Frontal cortex (tissue), 4 donors: Measurements from ENCODE around the gene AK2. TPM values are rescaled to one million over a fixed set of nuclear protein-coding genes. Genes with fewer than 3 reads are reported as not detected.
A peak's percentile ranks its signal among the peaks of the same experiment; 100 is the strongest.
"Not testable (repeated sequence)": the region's sequence is repeated elsewhere in the genome, so short reads cannot be mapped to it uniquely, and the experiment has no call there.

Source experiments
- DNase-seq, 2 donors: peaks; one replicate each; pipeline ENCODE4 v3.0.0; 2012; ENCODE audit warnings: low spot score in 2 of 2
- FAIRE-seq: peaks from 2 replicates; lab custom pipeline; 2012; peaks lifted over from hg19 to GRCh38; lab: Jason Lieb, UNC
- total RNA-seq: library from RNA; depleted of rRNA; stranded (reverse); fragments of >200 nt; gene quantifications from one replicate; pipeline ENCODE4 v1.2.3, GENCODE V29; 2014
- donor health status: control.
- donor health status: control.
- donor health status: control.

AK2 gene
- total RNA-seq, 1 donor from 2014 or later = 23.2 TPM

- FAIRE-seq (no peak), DNase-seq (no peak)
Observed at GRCh38 chr1:33005117-33005837, 31.4 kb downstream of the AK2 start.

- DNase-seq = no peak
- FAIRE-seq = no peak
Observed at GRCh38 chr1:33004613-33005012, 32.1 kb downstream of the AK2 start.

DNA sequence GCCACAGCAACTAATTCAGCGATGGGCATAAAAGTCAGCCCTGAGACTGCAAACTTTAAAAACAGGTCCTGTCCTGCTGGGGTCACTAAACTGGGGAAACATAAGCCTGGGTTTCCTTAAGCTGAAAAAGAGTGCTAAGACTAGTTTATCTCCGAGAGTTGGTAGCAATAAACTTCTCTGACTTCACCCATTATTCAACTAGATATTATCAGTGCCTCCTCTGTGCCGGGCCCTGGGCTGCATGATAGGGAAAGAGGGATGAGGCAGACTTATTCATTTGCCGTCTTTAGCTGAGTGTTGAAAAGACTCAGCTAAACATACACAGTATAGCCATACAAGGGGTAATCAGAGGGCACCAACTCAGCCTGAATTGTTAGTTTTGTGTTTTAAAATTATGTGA, 33.0 kb downstream of the AK2 start:
- DNase-seq (no peak), FAIRE-seq (no peak)

DNA sequence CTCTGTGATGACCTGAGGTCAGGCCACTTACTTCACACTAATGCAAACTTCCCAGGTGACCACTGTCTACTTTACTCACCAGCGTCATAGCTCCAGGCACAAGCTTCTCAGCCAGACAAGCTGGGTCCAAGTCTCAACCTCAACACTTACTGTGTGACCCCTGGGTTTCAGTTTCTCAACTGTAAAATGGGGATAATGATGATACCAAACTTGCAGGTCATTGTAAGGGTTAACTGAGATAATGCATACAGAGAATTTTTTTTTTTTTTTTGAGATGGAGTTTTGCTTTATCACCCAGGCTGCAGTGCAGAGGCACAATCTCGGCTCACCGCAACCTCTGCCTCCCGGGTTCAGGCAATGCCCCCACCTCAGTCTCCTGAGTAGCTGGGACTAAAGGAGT, 34.7 kb downstream of the AK2 start:
- no peak for FAIRE-seq
- no peak for DNase-seq

- no peak for DNase-seq
- no peak for FAIRE-seq
Observed at GRCh38 chr1:33001282-33001681, 35.4 kb downstream of the AK2 start.

DNA sequence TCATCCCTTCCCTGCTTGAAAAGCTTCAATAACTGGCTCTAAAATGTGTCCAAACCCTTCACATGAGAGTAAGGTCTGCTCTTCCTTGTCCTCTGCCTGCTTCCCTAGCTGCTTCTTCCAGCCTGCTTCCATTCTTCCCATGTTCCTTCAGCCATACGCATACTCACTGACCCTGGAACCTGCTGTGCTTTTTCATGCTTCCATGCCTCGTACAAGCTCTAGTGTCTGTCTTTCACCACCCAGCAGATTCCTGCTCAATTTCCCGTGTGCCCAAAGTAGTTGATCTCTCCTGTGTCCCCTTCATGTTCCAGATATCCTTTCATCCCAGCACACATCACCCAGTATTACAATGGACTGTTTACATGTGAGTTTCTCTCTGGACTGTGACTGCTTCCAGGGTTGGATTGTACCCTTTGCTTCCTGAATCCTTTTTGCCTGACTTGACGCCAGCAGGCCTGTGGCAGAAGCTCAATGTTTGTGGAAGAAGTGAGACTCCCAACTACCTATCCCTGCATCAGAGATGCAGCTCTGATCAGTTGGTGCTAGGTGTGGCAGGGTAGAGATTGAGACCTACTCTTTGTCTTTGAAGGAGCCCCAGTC, 36.2 kb downstream of the AK2 start:
- no peak for FAIRE-seq
- DNase-seq = no peak

GRCh38 chr1:32998997-32999396, 37.7 kb downstream of the AK2 start:
- no peak for DNase-seq
- no peak for FAIRE-seq

- FAIRE-seq (no peak), DNase-seq (no peak)
Observed at GRCh38 chr1:32998064-32998463, 38.6 kb downstream of the AK2 start.

DNA sequence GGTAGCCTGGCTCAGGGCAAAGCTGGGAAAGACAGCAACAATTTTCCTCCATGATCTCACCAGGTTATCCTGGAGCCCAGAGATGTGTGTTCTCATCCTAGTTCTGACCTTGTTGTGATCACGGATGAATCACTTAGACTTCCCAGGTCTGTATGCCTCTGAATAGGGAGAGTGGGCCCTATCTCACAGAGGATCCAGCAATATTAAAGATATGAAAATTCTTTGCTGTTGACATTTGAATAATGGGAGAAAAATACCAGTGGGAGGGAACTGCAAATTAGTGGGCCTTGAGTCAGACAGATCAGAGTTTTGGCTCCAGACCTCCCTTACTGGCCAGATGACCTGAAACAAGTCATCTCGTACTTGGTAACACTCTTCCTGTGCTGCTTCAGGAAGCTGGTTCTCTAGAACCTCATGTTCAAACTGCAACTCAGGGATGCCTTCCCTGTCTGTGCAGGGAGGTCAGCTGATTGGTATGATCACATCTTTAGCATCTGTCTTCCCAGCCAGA, 39.2 kb downstream of the AK2 start:
- DNase-seq = no peak
- FAIRE-seq = no peak

- DNase-seq, FAIRE-seq: not testable (repeated sequence)
Observed at GRCh38 chr1:32993324-32993636, 43.4 kb downstream of the AK2 start.

GRCh38 chr1:32992489-32993323, 44.0 kb downstream of the AK2 start:
- no peak for DNase-seq

DNA sequence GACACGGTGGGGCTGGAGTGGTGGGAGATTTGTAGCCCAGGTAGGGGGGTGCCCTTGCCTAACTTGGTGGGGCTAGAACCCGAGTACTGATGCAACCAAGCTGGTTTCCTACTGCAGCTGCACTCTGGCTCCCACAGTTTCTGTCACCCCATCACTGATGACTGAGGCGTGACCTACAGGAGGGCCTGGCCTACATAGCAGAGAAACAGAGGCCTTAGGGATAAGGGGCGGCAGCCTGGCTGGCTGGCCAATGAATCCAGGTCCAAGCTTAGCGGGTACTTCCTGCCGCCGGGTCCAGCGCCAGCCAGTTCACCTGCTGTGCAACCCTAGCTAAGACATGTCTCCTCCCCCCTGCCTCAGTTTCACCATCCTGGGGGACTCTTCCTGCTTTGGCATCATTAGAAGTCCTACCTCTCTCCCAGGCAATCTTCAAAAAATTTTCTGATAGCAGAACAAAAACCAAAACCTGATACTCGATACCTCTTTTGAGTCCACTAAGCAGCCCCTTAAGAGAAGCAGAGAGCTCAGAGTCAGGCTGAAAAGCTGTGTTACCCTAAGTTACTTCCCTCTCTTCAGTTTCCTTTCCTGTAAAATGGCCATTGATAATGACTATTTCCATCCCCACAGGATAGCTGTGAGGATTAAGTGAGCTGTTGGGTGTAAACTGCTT, 44.7 kb downstream of the AK2 start:
- FAIRE-seq (no peak), DNase-seq (no peak)

More at GRCh38 chr1:32992489-32993323, 44.0 kb downstream of the AK2 start:
- FAIRE-seq = no peak

- DNase-seq (no peak), FAIRE-seq (no peak)
Observed at GRCh38 chr1:32991386-32991785, 45.3 kb downstream of the AK2 start.

DNA sequence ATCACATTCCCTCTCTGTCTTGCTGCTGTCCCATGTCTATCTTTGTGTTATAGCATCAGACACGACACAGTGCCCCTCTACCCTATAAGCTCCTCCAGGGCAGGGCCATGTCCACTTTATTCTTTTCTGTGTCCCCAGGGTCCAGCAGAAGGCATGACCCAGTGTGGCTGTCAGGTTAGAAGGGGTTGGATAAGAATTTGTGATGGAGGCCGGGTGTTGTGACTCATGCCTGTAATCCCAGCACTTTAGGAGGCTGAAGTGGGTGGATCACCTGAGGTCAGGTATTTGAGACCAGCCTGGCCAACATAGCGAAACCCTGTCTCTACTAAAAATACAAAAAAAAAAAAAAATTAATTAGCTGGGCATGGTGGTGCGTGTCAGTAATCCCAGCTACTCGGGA, 45.8 kb downstream of the AK2 start:
- FAIRE-seq = no peak
- DNase-seq = no peak

GRCh38 chr1:32989160-32990050, 47.3 kb downstream of the AK2 start:
- no peak for FAIRE-seq
- DNase-seq = peak in 1 of 2 donors; percentile 44

DNA sequence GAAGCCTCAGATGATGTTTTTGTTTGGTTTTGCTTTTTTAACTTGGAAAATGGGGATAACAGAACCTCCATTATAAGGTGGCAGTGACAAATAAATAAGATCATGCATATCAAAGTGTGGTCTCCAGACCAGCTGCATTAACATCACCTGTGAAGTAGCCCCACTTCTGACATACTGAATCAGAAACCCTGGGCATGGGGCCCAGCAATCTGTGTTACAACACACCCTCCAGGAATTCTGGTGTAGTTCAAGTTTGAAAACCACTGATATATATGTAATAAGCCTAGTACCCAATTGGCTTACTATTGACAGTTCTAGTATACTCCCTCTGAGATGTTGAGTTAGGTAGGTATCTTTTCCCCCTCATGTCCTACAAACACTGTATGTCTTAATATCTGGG, 48.0 kb downstream of the AK2 start:
- no peak for FAIRE-seq
- no peak for DNase-seq

DNA sequence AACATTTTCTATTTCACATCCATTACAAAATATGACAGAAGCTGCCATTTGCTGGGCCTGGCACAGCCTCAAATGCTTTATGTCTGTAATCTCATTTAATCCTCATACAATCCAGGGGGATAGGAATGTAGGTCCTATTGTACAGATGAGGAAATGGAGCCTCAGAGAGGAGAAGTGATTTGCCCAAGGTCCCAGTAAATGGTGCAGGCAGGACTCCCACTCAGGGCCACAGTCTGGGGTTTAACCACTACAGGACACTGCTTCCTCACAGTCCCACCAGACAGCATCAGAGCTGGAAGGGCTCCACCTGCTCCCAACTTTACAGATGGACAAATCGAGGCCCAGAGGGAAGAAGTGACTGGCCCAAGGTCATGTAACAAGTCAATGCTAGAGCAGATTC, 51.5 kb downstream of the AK2 start:
- no peak for DNase-seq
- FAIRE-seq = no peak

DNA sequence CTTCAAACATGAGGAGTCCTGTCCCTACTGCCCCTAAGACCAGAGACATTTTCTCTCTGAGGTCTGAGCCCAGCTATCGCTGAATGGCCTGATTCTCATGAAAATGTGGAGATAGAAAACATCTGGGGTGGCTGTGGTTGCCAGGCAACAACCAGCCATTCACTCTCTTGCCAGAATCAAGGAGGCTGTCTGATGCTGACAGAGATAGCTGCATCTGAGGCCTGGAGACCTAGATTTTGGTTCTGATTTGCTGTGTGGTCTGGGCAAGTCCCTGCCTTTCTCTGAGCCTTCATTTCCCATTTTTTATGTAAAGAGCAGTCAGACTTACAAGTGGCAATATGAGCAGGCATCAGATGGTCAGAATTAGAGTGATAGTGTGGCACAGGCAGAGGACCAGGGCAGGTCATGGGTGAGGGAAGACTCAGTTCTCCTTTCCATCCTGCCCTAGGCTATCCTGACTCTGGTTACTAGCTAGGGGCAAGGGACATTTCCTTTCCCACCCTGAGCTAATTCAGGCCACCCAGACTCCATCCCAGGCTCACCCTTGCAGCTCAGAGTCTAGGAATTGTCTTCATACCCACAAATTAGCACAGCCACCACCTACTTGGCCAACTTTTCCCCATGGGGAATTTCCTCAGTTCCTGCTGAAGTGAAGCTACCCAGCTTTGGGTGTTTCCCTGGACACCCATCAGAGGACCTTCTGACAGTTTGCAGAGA, 52.1 kb downstream of the AK2 start:
- FAIRE-seq = no peak

GRCh38 chr1:32984090-32984454, 52.6 kb downstream of the AK2 start:
- DNase-seq (no peak), FAIRE-seq (no peak)

More for the DNA sequence above, 52.1 kb downstream of the AK2 start:
- DNase-seq = peak in 1 of 2 donors; percentile 54
